Adrenal gland (tissue), 5 donors: ENCODE measurements around the gene SMARCC1.

Source experiments
- POLR2A ChIP-seq, 2 donors: fragments of 450-650 bp; IDR thresholded peaks; one replicate each; pipeline ENCODE4 v1.6.1; 2017; ENCODE audit warnings: antibody characterized with exemption in 2 of 2, mild to moderate bottlenecking in 2 of 2, moderate library complexity in 1 of 2
- TF ChIP-seq, protein P1 (sequence below), 6 experiments: fragments of 450-650 bp in 4 of 6; fragments of 200-600 bp in 2 of 6; sonication (generic) in 1 of 6; IDR thresholded peaks; 1 replicate in 5 of 6; 2 replicates in 1 of 6; pipeline versions ENCODE4 v1.5.1 to v1.8.0; 2016 to 2021; ENCODE audit warnings: antibody characterized with exemption in 6 of 6, mild to moderate bottlenecking in 2 of 6, moderate library complexity in 1 of 6
- donor health status: DM: no; HTN: no; CAD: no.

DNA sequence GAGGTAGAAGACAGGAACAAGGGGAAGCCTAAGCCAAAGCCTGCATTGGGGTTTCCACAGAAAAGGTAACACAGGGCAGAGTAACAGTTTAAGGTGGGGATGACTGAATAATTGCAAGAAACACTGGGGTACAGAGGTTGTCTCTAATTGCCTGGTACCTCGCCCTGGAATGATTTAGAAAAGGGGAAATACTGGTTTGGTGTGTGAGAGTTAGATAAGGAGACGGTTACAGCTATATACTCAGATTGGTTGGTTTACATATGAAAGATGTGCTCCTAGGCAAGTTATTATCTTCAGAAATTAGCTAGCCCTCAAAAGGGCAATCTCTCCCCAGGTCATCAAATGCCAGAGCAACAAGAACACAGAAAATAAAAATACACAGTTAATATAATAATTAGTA lies 58.8 kb downstream of the SMARCC1 start:
- no peak for TF ChIP-seq POLR2A (IDR thresholded peaks at IDR 0.05)
- TF ChIP-seq, protein P1, sequence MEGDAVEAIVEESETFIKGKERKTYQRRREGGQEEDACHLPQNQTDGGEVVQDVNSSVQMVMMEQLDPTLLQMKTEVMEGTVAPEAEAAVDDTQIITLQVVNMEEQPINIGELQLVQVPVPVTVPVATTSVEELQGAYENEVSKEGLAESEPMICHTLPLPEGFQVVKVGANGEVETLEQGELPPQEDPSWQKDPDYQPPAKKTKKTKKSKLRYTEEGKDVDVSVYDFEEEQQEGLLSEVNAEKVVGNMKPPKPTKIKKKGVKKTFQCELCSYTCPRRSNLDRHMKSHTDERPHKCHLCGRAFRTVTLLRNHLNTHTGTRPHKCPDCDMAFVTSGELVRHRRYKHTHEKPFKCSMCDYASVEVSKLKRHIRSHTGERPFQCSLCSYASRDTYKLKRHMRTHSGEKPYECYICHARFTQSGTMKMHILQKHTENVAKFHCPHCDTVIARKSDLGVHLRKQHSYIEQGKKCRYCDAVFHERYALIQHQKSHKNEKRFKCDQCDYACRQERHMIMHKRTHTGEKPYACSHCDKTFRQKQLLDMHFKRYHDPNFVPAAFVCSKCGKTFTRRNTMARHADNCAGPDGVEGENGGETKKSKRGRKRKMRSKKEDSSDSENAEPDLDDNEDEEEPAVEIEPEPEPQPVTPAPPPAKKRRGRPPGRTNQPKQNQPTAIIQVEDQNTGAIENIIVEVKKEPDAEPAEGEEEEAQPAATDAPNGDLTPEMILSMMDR (IDR thresholded peaks at IDR 0.05) = no peak
